K562 (cell line): ENCODE measurements around the gene BANP. TPM values are rescaled to one million over a fixed set of nuclear protein-coding genes. Genes with fewer than 3 reads are reported as not detected.
A peak's percentile ranks its signal among the peaks of the same experiment; 100 is the strongest.

ENCODE experiments used
- ATAC-seq: fragments of 200-7000 bp; cut with Tn5 transposase; 3 replicates; pipeline ENCODE4 v1.9.1; 2020; ENCODE audit warnings: moderate library complexity
- BruUV-seq: library from RNA; stranded (reverse); fragments of 400-500 nt; replicated peaks from 2 replicates; lab custom pipeline; 2021; lab: Mats Ljungman, UMichigan
- CTCF ChIA-PET: fragments of 300-600 bp; formaldehyde crosslinking; extraction: SDS; loops from one replicate; lab custom pipeline; 2021; ENCODE audit warnings: low intra/inter-chr PET ratio; lab: Yijun Ruan, JAX
- POLR2A ChIA-PET: fragments of 300-600, 350-650 bp; sonication (Branson Sonifier 250); formaldehyde crosslinking; extraction: SDS; loops from one replicate; lab custom pipeline; 2021; ENCODE audit warnings: antibody characterized with exemption, inconsistent platforms; lab: Yijun Ruan, JAX
- DNase-seq, 4 experiments: peaks; one replicate each; pipeline versions ENCODE4 v3.0.0 to v3.0.0-alpha.2; 2011 to 2018; ENCODE audit warnings: low spot score in 3 of 4, mixed read lengths in 3 of 4; ENCODE audit errors: extremely low read depth in 1 of 4
- FAIRE-seq: peaks from 2 replicates; lab custom pipeline; 2011; peaks lifted over from hg19 to GRCh38; lab: Jason Lieb, UNC
- H2AFZ ChIP-seq: 2 replicates; pipeline ENCODE4 v1.6.0; 2011; ENCODE audit warnings: low read depth, low read length, control low read depth, inconsistent platforms
- H3K27ac ChIP-seq: fragments of 200-600 bp; 3 replicates; pipeline ENCODE4 v1.8.0; 2011; ENCODE audit warnings: low read depth, mild to moderate bottlenecking, control low read depth, inconsistent platforms, low read length, moderate library complexity, mixed read lengths; ENCODE audit errors: extremely low read depth
- H3K27me3 ChIP-seq, 2 experiments: fragments of 300-600 bp in 1 of 2; 2 replicates in 1 of 2; 3 replicates in 1 of 2; pipeline versions ENCODE4 v1.6.0 to v1.8.0; 2011; ENCODE audit warnings: inconsistent platforms in 2 of 2, low read length in 2 of 2, mild to moderate bottlenecking in 1 of 2, mixed read lengths in 1 of 2, moderate library complexity in 1 of 2; ENCODE audit not compliant: control insufficient read depth in 2 of 2, insufficient read depth in 2 of 2
- H3K36me3 ChIP-seq: fragments of 300-600 bp; 3 replicates; pipeline ENCODE4 v1.8.0; 2011; ENCODE audit warnings: mild to moderate bottlenecking, low read length, inconsistent platforms; ENCODE audit not compliant: control insufficient read depth, insufficient read depth
- H3K4me1 ChIP-seq, 2 experiments: fragments of 200-600 bp in 1 of 2; replicated peaks in 1 of 2; 2 replicates in 1 of 2; 3 replicates in 1 of 2; pipeline versions ENCODE4 v1.5.1 to v1.8.0; 2011; ENCODE audit warnings: inconsistent platforms in 2 of 2, low read length in 2 of 2, mild to moderate bottlenecking in 1 of 2, mixed read lengths in 1 of 2, moderate library complexity in 1 of 2; ENCODE audit not compliant: control insufficient read depth in 2 of 2, insufficient read depth in 2 of 2
- H3K4me2 ChIP-seq: 2 replicates; pipeline ENCODE4 v1.6.1; 2011; ENCODE audit warnings: low read length, control low read depth, inconsistent platforms, mixed read lengths; ENCODE audit not compliant: insufficient read depth
- H3K4me3 ChIP-seq: fragments of 200-600 bp; sonication (generic), shearing (Covaris generic); 2 replicates; pipeline ENCODE4 v1.5.1; 2016; ENCODE audit warnings: control low read depth, inconsistent platforms
- H3K79me2 ChIP-seq: fragments of 200-600 bp; 3 replicates; pipeline ENCODE4 v1.8.0; 2011; ENCODE audit warnings: low read length, inconsistent platforms; ENCODE audit not compliant: control insufficient read depth, insufficient read depth
- H3K9ac ChIP-seq, 2 experiments: 2 replicates each; pipeline versions ENCODE4 v1.6.0 to v1.6.1; 2011; ENCODE audit warnings: low read depth in 2 of 2, low read length in 2 of 2, control low read depth in 1 of 2, inconsistent platforms in 1 of 2, mild to moderate bottlenecking in 1 of 2, mixed read lengths in 1 of 2; ENCODE audit not compliant: insufficient read depth in 1 of 2
- H3K9me1 ChIP-seq: one replicate; pipeline ENCODE4 v1.6.0; 2011; ENCODE audit warnings: inconsistent platforms, mild to moderate bottlenecking, low read length, moderate library complexity; ENCODE audit not compliant: control insufficient read depth, insufficient read depth
- H3K9me3 ChIP-seq: replicated peaks from 2 replicates; pipeline ENCODE4 v1.5.1; 2011; ENCODE audit warnings: low read depth, low read length, inconsistent platforms; ENCODE audit not compliant: control insufficient read depth, insufficient read depth
- H4K20me1 ChIP-seq: replicated peaks from 2 replicates; pipeline ENCODE4 v1.6.1; 2011; ENCODE audit warnings: low read length, inconsistent platforms, mixed read lengths; ENCODE audit not compliant: control insufficient read depth, insufficient read depth
- CBFA2T2 ChIP-seq: fragments of 450-650 bp; conservative IDR thresholded peaks from 2 replicates; pipeline ENCODE4 v1.6.1; 2017; ENCODE audit warnings: mild to moderate bottlenecking
- CEBPZ ChIP-seq: fragments of 150-350 bp; IDR thresholded peaks from 2 replicates; pipeline ENCODE4 v1.6.1; 2014; ENCODE audit warnings: low read depth, mild to moderate bottlenecking, low read length, borderline replicate concordance
- CHD4 ChIP-seq: fragments of 200-600 bp; sonication (generic); IDR thresholded peaks from 3 replicates; pipeline ENCODE4 v1.6.1; 2012; ENCODE audit warnings: low read depth, mild to moderate bottlenecking, mixed read lengths, low read length, inconsistent platforms; ENCODE audit not compliant: insufficient read depth, insufficient replicate concordance, poor library complexity, severe bottlenecking
- CHD7 ChIP-seq: fragments of 200-600 bp; sonication (generic); IDR thresholded peaks from one replicate; pipeline ENCODE4 v1.6.1; 2012; ENCODE audit warnings: mild to moderate bottlenecking, low read depth, low read length, inconsistent platforms
- RFX7 ChIP-seq: fragments of 250-450 bp; sonication (Bioruptor Pico); IDR thresholded peaks from 2 replicates; pipeline ENCODE4 v1.5.1; 2021; ENCODE audit warnings: mild to moderate bottlenecking
- TCF3 ChIP-seq: sonication (generic); formaldehyde crosslinking; IDR thresholded peaks from 2 replicates; pipeline ENCODE4 v1.4.0; 2020; ENCODE audit warnings: mild to moderate bottlenecking, missing genetic modification reagents
- ZNF175 ChIP-seq: fragments of 200-800 bp; sonication (Bioruptor generic); IDR thresholded peaks from 2 replicates; pipeline ENCODE4 v1.6.1; 2016; ENCODE audit warnings: low read depth, mild to moderate bottlenecking, missing genetic modification characterization, missing compliant biosample characterization
- WGBS: fragments of 100-300 bp; shearing (Covaris generic); methylation state at CpG from one replicate; pipeline ENCODE4 v1.1.6; 2016; ENCODE audit warnings: low coverage, mixed read lengths; ENCODE audit not compliant: insufficient coverage; ENCODE audit errors: missing lambda C conversion rate; 5-methylcytosine and 5-hydroxymethylcytosine counted together
- in situ Hi-C: fragments of 300-500 bp; cut with MboI; formaldehyde crosslinking; loops from 4 replicates; pipeline ENCODE4 v1.15.0; 2018; ENCODE audit warnings: inconsistent platforms, mixed read lengths
- intact Hi-C: fragments of 100-400 bp; cut with micrococcal nuclease; formaldehyde crosslinking; loops from 2 replicates; pipeline ENCODE4 v1.14.2; 2022
- polyA plus RNA-seq, 8 experiments: library from polyadenylated mRNA; depleted of rRNA in 4 of 8; stranded (reverse) in 5 of 8; unstranded in 3 of 8; fragments of >200 nt; fragmentation: Nextera tagmentation in 2 of 8; fragmentation: Illumina TruSeq in 1 of 8; extraction: Ambion mirVana in 2 of 8; extraction: Trizol in 1 of 8; gene quantifications; 2 replicates each; pipeline versions ENCODE4 v1.2.1 to v1.2.3, GENCODE V29; 2011 to 2014; ENCODE audit warnings: inconsistent platforms in 1 of 8, missing spikeins in 1 of 8
- total RNA-seq, 7 experiments: library from RNA; depleted of rRNA in 6 of 7; stranded (reverse); fragments of >200 nt in 6 of 7; fragmentation: Illumina TruSeq in 2 of 7; extraction: Trizol in 2 of 7; gene quantifications; 2 replicates each; pipeline versions ENCODE4 v1.2.1 to v1.2.3, GENCODE V29; 2011 to 2021; ENCODE audit warnings: low replicate concordance in 1 of 7

Gene BANP
- total and polyA plus RNA-seq, 9 of the 15 experiments (the other 6 are each of a cell fraction or from before 2014, with no cell fraction given) = 4.6 to 22.1 (median 15.6) TPM

GRCh38 chr16:87958632-87959031 lies 7.4 kb downstream of the BANP start:
- Histone ChIP-seq H3K4me1 (peaks cover 27 to 51% of the 10 kb centered on the region in 2 experiments), H3K27ac (no peak overlapping the region), H3K4me2 (no peak overlapping the region), H3K79me2 (peaks cover 75% of the 10 kb centered on the region), H2AFZ (no peak overlapping the region), H3K36me3 (peaks cover 32% of the 10 kb centered on the region; the same call in 2 of the 3 replicates), H3K9me3 (no peaks in the 10 kb centered on the region), H3K9me1 (peaks cover 5% of the 10 kb centered on the region), H3K4me3 (no peak overlapping the region), H4K20me1 (no peaks in the 10 kb centered on the region; the same call in 1 of the 2 replicates), H3K9ac (peak overlapping the region in 1 of 2 experiments; percentile 75; a peak in 2 of 4 replicates), H3K27me3 (no peaks in the 10 kb centered on the region)
- CTCF ChIA-PET = no interaction called here
- 89% methylated on average over 9 of the region's 9 CpGs for WGBS
- in situ Hi-C loops = no loop called here
- no peak for FAIRE-seq
- intact Hi-C loops = no loop called here
- DNase-seq = no peak
- BruUV-seq = no TSS peak
- no peak for ATAC-seq
- POLR2A ChIA-PET = no interaction called here
- TF ChIP-seq RFX7 (no peak), CHD4 (no peak), CBFA2T2 (no peak), CHD7 (no peak), TCF3 (CRISPR knock-in tag) (no peak), ZNF175 (CRISPR knock-in tag) (no peak), CEBPZ (no peak)
